SK-N-SH treated with all-trans-retinoic acid at 6 μM for 48 hours (cell line): Measurements from ENCODE around the gene C2orf42.
"Not testable (repeated sequence)": the region's sequence is repeated elsewhere in the genome, so short reads cannot be mapped to it uniquely, and the experiment has no call there.

Source experiments
- CSDC2 ChIP-seq: fragments of 250-450 bp; sonication (Bioruptor Pico); IDR thresholded peaks from 2 replicates; pipeline ENCODE4 v1.5.0; 2020; ENCODE audit warnings: mild to moderate bottlenecking, moderate library complexity
- PPARA ChIP-seq: fragments of 250-450 bp; sonication (Bioruptor Pico); IDR thresholded peaks from 2 replicates; pipeline ENCODE4 v1.5.0; 2020; ENCODE audit warnings: mild to moderate bottlenecking, borderline replicate concordance
- SNAI2 ChIP-seq: fragments of 250-450 bp; sonication (Bioruptor Pico); IDR thresholded peaks from 2 replicates; pipeline ENCODE4 v1.5.0; 2020; ENCODE audit warnings: mild to moderate bottlenecking, moderate library complexity
- ZNF70 ChIP-seq: fragments of 450-650 bp; formaldehyde crosslinking; IDR thresholded peaks from 2 replicates; pipeline ENCODE4 v1.5.0; 2020; ENCODE audit warnings: mild to moderate bottlenecking, moderate library complexity
- TF ChIP-seq, protein P1 (sequence below): fragments of 250-450 bp; sonication (Bioruptor Pico); IDR thresholded peaks from 2 replicates; pipeline ENCODE4 v1.5.1; 2020; ENCODE audit warnings: low read depth, mild to moderate bottlenecking, moderate library complexity
- TF ChIP-seq, protein P2 (sequence below): fragments of 250-450 bp; sonication (Bioruptor Pico); IDR thresholded peaks from 2 replicates; pipeline ENCODE4 v1.5.0; 2020; ENCODE audit warnings: mild to moderate bottlenecking, moderate library complexity

DNA sequence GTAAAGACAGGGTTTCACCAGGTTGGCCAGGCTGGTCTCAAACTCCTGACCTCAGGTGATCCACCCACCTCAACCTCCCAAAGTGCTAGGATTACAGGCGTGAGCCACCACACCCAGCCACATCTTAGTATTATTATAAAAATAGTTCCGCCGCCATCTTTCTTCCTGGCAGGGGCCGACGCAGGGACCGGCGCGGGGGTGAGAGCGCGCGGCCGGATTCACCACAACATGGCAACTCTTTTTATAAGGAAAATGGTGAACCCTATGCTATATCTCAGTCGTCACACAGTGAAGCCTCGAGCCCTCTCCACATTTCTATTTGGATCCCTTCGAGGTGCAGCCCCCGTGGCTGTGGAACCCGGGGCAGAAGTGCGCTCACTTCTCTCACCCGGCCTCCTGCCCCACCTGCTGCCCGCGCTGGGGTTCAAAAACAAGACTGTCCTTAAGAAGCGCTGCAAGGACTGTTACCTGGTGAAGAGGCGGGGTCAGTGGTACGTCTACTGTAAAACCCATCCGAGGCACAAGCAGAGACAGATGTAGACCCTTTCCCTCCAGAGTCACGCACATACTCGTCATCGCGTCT is 88.4 kb downstream of the C2orf42 start:
- not testable (repeated sequence) for TF ChIP-seq ZNF70, SNAI2, PPARA, CSDC2 (CRISPR knock-in tag)
- TF ChIP-seq, protein P1, sequence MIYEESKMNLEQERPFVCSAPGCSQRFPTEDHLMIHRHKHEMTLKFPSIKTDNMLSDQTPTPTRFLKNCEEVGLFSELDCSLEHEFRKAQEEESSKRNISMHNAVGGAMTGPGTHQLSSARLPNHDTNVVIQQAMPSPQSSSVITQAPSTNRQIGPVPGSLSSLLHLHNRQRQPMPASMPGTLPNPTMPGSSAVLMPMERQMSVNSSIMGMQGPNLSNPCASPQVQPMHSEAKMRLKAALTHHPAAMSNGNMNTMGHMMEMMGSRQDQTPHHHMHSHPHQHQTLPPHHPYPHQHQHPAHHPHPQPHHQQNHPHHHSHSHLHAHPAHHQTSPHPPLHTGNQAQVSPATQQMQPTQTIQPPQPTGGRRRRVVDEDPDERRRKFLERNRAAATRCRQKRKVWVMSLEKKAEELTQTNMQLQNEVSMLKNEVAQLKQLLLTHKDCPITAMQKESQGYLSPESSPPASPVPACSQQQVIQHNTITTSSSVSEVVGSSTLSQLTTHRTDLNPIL (CRISPR knock-in tag), result not testable (repeated sequence)
- TF ChIP-seq, protein P2, sequence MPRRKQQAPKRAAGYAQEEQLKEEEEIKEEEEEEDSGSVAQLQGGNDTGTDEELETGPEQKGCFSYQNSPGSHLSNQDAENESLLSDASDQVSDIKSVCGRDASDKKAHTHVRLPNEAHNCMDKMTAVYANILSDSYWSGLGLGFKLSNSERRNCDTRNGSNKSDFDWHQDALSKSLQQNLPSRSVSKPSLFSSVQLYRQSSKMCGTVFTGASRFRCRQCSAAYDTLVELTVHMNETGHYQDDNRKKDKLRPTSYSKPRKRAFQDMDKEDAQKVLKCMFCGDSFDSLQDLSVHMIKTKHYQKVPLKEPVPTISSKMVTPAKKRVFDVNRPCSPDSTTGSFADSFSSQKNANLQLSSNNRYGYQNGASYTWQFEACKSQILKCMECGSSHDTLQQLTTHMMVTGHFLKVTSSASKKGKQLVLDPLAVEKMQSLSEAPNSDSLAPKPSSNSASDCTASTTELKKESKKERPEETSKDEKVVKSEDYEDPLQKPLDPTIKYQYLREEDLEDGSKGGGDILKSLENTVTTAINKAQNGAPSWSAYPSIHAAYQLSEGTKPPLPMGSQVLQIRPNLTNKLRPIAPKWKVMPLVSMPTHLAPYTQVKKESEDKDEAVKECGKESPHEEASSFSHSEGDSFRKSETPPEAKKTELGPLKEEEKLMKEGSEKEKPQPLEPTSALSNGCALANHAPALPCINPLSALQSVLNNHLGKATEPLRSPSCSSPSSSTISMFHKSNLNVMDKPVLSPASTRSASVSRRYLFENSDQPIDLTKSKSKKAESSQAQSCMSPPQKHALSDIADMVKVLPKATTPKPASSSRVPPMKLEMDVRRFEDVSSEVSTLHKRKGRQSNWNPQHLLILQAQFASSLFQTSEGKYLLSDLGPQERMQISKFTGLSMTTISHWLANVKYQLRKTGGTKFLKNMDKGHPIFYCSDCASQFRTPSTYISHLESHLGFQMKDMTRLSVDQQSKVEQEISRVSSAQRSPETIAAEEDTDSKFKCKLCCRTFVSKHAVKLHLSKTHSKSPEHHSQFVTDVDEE, result not testable (repeated sequence)
